ENCODE data around the gene SEMA3D. TPM values are rescaled to one million over a fixed set of nuclear protein-coding genes. Genes with fewer than 3 reads are reported as not detected.

The SEMA3D gene
- total RNA-seq, 1 experiment from 2014 or later, result 23.3 TPM

DNA sequence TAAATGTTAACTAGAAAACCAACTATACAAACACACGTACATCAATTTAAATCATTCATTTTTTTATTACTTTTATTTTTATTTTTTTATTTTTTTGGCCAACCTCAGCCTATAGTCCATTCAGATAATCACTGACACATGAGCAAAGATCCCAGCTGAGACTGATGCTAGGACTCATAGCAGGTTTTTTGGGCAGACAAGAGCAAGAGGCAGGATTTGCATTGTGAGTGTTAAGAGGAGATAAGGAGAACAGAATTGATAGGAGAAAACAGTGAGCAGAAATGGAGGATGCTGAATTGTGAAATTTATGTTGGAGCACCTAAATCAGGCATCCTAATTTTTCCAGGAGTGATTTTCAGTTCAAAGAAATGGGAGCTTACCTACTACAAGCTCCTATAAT lies 240.3 kb downstream of the SEMA3D start:
- Histone ChIP-seq H3K36me3 (ENCODE audit: insufficient read depth, low read length, poor library complexity, severe bottlenecking) (no peaks in the 10 kb centered on the region), H3K27me3 (replicated peaks; ENCODE audit: insufficient read depth, low read depth, low read length, poor library complexity) (no peaks in the 10 kb centered on the region), H3K4me1 (ENCODE audit: insufficient read depth, low read length, poor library complexity, severe bottlenecking) (no peaks in the 10 kb centered on the region), H3K4me3 (ENCODE audit: low read depth, low read length, poor library complexity, severe bottlenecking) (no peak overlapping the region), H3K9me3 (ENCODE audit: low read depth, low read length, poor library complexity, severe bottlenecking) (no peaks in the 10 kb centered on the region), H3K27ac (ENCODE audit: low read depth, low read length, poor library complexity, severe bottlenecking) (no peak overlapping the region)
- DNase-seq (ENCODE audit: low spot score), result no peak
- intact Hi-C loops (cut with micrococcal nuclease; ENCODE audit: unreplicated experiment), result no loop called here
- TF ChIP-seq, protein P1, sequence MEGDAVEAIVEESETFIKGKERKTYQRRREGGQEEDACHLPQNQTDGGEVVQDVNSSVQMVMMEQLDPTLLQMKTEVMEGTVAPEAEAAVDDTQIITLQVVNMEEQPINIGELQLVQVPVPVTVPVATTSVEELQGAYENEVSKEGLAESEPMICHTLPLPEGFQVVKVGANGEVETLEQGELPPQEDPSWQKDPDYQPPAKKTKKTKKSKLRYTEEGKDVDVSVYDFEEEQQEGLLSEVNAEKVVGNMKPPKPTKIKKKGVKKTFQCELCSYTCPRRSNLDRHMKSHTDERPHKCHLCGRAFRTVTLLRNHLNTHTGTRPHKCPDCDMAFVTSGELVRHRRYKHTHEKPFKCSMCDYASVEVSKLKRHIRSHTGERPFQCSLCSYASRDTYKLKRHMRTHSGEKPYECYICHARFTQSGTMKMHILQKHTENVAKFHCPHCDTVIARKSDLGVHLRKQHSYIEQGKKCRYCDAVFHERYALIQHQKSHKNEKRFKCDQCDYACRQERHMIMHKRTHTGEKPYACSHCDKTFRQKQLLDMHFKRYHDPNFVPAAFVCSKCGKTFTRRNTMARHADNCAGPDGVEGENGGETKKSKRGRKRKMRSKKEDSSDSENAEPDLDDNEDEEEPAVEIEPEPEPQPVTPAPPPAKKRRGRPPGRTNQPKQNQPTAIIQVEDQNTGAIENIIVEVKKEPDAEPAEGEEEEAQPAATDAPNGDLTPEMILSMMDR (conservative IDR thresholded peaks at IDR 0.05; ENCODE audit: low read depth, low read length), result no peak
- no peak for TF ChIP-seq EZH2 (IDR thresholded peaks at IDR 0.05; ENCODE audit: borderline replicate concordance, low read depth, low read length, poor library complexity, severe bottlenecking)
- BruUV-seq (replicated peaks), result no TSS peak
- POLR2A ChIA-PET (ENCODE audit: low non-redundant PET), result no interaction called here
- CTCF ChIA-PET, result no interaction called here

Measured in A673 (cell line).